Loucy (cell line): ENCODE measurements around the gene CORO2B.

Experiments used
- CTCF ChIP-seq: fragments of 200-600 bp; sonication (generic); conservative IDR thresholded peaks from 2 replicates; pipeline ENCODE4 v1.5.1; 2014; ENCODE audit warnings: mild to moderate bottlenecking, antibody characterized with exemption, low read length
- EZH2phosphoT487 ChIP-seq: fragments of 200-600 bp; IDR thresholded peaks from 2 replicates; pipeline ENCODE4 v1.6.1; 2018; ENCODE audit warnings: antibody characterized with exemption, mild to moderate bottlenecking, moderate library complexity, borderline replicate concordance

- TF ChIP-seq CTCF (no peak), EZH2phosphoT487 (no peak)
Observed at GRCh38 chr15:68617001-68617400, 38.2 kb downstream of the CORO2B start.
